ENCODE measurements around the gene GBF1. TPM values are rescaled to one million over a fixed set of nuclear protein-coding genes. Genes with fewer than 3 reads are reported as not detected.

Gene GBF1
- total and polyA plus RNA-seq, 10 of the 15 experiments (the other 5 are each of a cell fraction or from before 2014, with no cell fraction given) = 0.82 to 42.0 (median 21.8) TPM

GRCh38 chr10:102381983-102382382 lies 136.7 kb downstream of the GBF1 start:
- Histone ChIP-seq H3K79me2 (ENCODE audit: control insufficient read depth, insufficient read depth, low read length) (no peaks in the 10 kb centered on the region), H3K9ac (ENCODE audit: control insufficient read depth, insufficient read depth, low read length) (no peak overlapping the region), H3K9me3 (replicated peaks; ENCODE audit: control insufficient read depth, insufficient read depth, low read length) (no peaks in the 10 kb centered on the region), H4K20me1 (ENCODE audit: control insufficient read depth, insufficient read depth) (no peaks in the 10 kb centered on the region), H2AFZ (ENCODE audit: control insufficient read depth, low read depth, low read length) (no peak overlapping the region), H3K36me3 (ENCODE audit: control insufficient read depth in 2 of 2, insufficient read depth in 2 of 2, low read length in 1 of 2) (peaks cover 11 to 19% of the 10 kb centered on the region in 2 experiments), H3K27me3 (replicated peaks in 1 of 2; ENCODE audit: control insufficient read depth in 2 of 2, insufficient read depth in 2 of 2, low read length in 1 of 2) (no peaks in the 10 kb centered on the region), H3K4me1 (ENCODE audit: control insufficient read depth, insufficient read depth, low read length) (peaks cover 13% of the 10 kb centered on the region), H3K4me2 (ENCODE audit: control insufficient read depth, insufficient read depth) (no peak overlapping the region), H3K27ac (ENCODE audit: control insufficient read depth, insufficient read depth) (no peak overlapping the region), H3K4me3 (no peak overlapping the region)
- TF ChIP-seq FOXM1 (IDR thresholded peaks at IDR 0.05; ENCODE audit: low read depth, low read length) (no peak), EED (IDR thresholded peaks at IDR 0.05; ENCODE audit: low read depth) (no peak), ZBTB11 (CRISPR knock-in tag; IDR thresholded peaks at IDR 0.05) (no peak), STAT1 (conservative IDR thresholded peaks at IDR 0.05) (no peak), HCFC1 (IDR thresholded peaks at IDR 0.05; ENCODE audit: low read length) (no peak), IRF5 (IDR thresholded peaks at IDR 0.05; ENCODE audit: borderline replicate concordance) (no peak)
- FAIRE-seq = no peak
- POLR2A ChIA-PET = no interaction called here
- CTCF ChIA-PET = interaction anchor here (0.8 to 2.3 kb wide), 4 partner anchors 12 to 152 kb away, joined by 3 to 12 read pairs (median 4); no protein-coding TSS in a partner anchor
- SMC1A ChIA-PET (ENCODE audit: uncharacterized antibody, unreplicated experiment) = interaction anchor here (1.1 kb wide), 1 partner anchor 152 kb away, joined by 3 read pairs; no protein-coding TSS in a partner anchor
- ATAC-seq = no peak
- intact Hi-C loops (cut with micrococcal nuclease; ENCODE audit: unreplicated experiment) = no loop called here
- in situ Hi-C loops (cut with MboI) = no loop called here
- no TSS peak for BruUV-seq (replicated peaks)
- DNase-seq (ENCODE audit: low read depth, low spot score) = no peak
- RAD21 ChIA-PET (ENCODE audit: unreplicated experiment) = interaction anchor here (1.4 to 1.6 kb wide), 2 partner anchors 13 to 152 kb away, joined by 3 to 6 read pairs; no protein-coding TSS in a partner anchor
- 98% methylated on average over 9 of the region's 9 CpGs for WGBS (ENCODE audit: insufficient coverage, insufficient replicate concordance, low lambda C conversion rate, missing lambda C conversion rate)

All from GM12878 (cell line).